GM23338 (cell line): ENCODE data around the gene SGCD. TPM values are rescaled to one million over a fixed set of nuclear protein-coding genes. Genes with fewer than 3 reads are reported as not detected.

Source experiments
- ATAC-seq: fragments of 200-7000 bp; cut with Tn5 transposase; 3 replicates; pipeline ENCODE4 v1.9.1; 2020
- DNase-seq: peaks from one replicate; pipeline ENCODE4 v3.0.0-alpha.2; 2015; ENCODE audit warnings: low spot score
- H2AFZ ChIP-seq: fragments of 200-600 bp; sonication (generic); 2 replicates; pipeline ENCODE4 v1.8.0; 2016; ENCODE audit warnings: antibody characterized with exemption, mild to moderate bottlenecking, moderate library complexity
- H3F3A ChIP-seq: fragments of 200-600 bp; sonication (generic); replicated peaks from 2 replicates; pipeline ENCODE4 v1.8.0; 2017; ENCODE audit warnings: antibody characterized with exemption, mixed run types, low read depth
- H3K27ac ChIP-seq: fragments of 200-600 bp; sonication (generic); 2 replicates; pipeline ENCODE4 v1.6.1; 2016; ENCODE audit warnings: low read depth
- H3K27me3 ChIP-seq: fragments of 200-600 bp; sonication (generic); 2 replicates; pipeline ENCODE4 v1.8.0; 2016; ENCODE audit warnings: mild to moderate bottlenecking, mixed run types, moderate library complexity; ENCODE audit not compliant: insufficient read depth
- H3K36me3 ChIP-seq: fragments of 200-600 bp; sonication (generic); 2 replicates; pipeline ENCODE4 v1.8.0; 2016; ENCODE audit warnings: mild to moderate bottlenecking; ENCODE audit not compliant: insufficient read depth
- H3K4me1 ChIP-seq: fragments of 200-600 bp; sonication (generic); 2 replicates; pipeline ENCODE4 v1.8.0; 2016; ENCODE audit warnings: mild to moderate bottlenecking, moderate library complexity; ENCODE audit not compliant: insufficient read depth
- H3K4me2 ChIP-seq: fragments of 200-600 bp; sonication (generic); 2 replicates; pipeline ENCODE4 v1.7.1; 2017; ENCODE audit warnings: mixed run types
- H3K4me3 ChIP-seq: fragments of 200-600 bp; sonication (generic); 2 replicates; pipeline ENCODE4 v1.6.1; 2016; ENCODE audit warnings: mixed run types
- H3K79me2 ChIP-seq: fragments of 200-600 bp; sonication (generic); replicated peaks from 2 replicates; pipeline ENCODE4 v1.8.0; 2017; ENCODE audit warnings: mild to moderate bottlenecking; ENCODE audit not compliant: insufficient read depth
- H3K9me2 ChIP-seq: fragments of 200-600 bp; sonication (generic); 2 replicates; pipeline ENCODE4 v1.8.0; 2017; ENCODE audit not compliant: insufficient read depth
- H4K20me1 ChIP-seq: fragments of 200-600 bp; sonication (generic); replicated peaks from 2 replicates; pipeline ENCODE4 v1.8.0; 2017; ENCODE audit warnings: mild to moderate bottlenecking; ENCODE audit not compliant: insufficient read depth
- H3K27ac Mint-ChIP-seq: 2 replicates; pipeline ENCODE4 v1.8.0; 2020; ENCODE audit warnings: inconsistent platforms, mild to moderate bottlenecking, moderate library complexity, mixed read lengths
- H3K27me3 Mint-ChIP-seq: 3 replicates; pipeline ENCODE4 v1.8.0; 2022; ENCODE audit warnings: low read depth, mild to moderate bottlenecking, moderate library complexity, mixed read lengths, inconsistent platforms; ENCODE audit not compliant: insufficient read depth, poor library complexity
- H3K36me3 Mint-ChIP-seq: 3 replicates; pipeline ENCODE4 v1.8.0; 2021; ENCODE audit warnings: low read depth, mild to moderate bottlenecking, inconsistent platforms, moderate library complexity, mixed read lengths
- H3K4me1 Mint-ChIP-seq: 3 replicates; pipeline ENCODE4 v1.8.0; 2020; ENCODE audit warnings: mild to moderate bottlenecking, inconsistent platforms, mixed read lengths
- H3K4me3 Mint-ChIP-seq: 3 replicates; pipeline ENCODE4 v1.8.0; 2021; ENCODE audit warnings: moderate library complexity, mild to moderate bottlenecking, inconsistent platforms, mixed read lengths
- H3K9me3 Mint-ChIP-seq: 3 replicates; pipeline ENCODE4 v1.8.0; 2020; ENCODE audit warnings: moderate library complexity, mild to moderate bottlenecking, inconsistent platforms, mixed read lengths
- CREB1 ChIP-seq: fragments of 250-450 bp; sonication (Bioruptor Pico); IDR thresholded peaks from 2 replicates; pipeline ENCODE4 v1.5.0; 2020; ENCODE audit warnings: low read depth, mild to moderate bottlenecking, moderate library complexity
- CTCF ChIP-seq, 2 experiments: fragments of 200-600 bp in 1 of 2; sonication (generic) in 1 of 2; conservative IDR thresholded peaks; 2 replicates each; pipeline versions ENCODE4 v1.5.1 to v1.6.1; 2016 to 2017; ENCODE audit warnings: antibody characterized with exemption in 2 of 2, low read depth in 2 of 2, mild to moderate bottlenecking in 2 of 2, moderate library complexity in 1 of 2
- EZH2 ChIP-seq: fragments of 200-600 bp; sonication (generic); IDR thresholded peaks from one replicate; pipeline ENCODE4 v1.8.0; 2017; ENCODE audit warnings: antibody characterized with exemption, mild to moderate bottlenecking, low read depth; ENCODE audit not compliant: unreplicated experiment
- JUNB ChIP-seq: IDR thresholded peaks from one replicate; pipeline ENCODE4 v1.6.1; 2016; ENCODE audit warnings: antibody characterized with exemption; ENCODE audit not compliant: unreplicated experiment
- NANOG ChIP-seq: IDR thresholded peaks from 2 replicates; pipeline ENCODE4 v1.6.1; 2016; ENCODE audit warnings: antibody characterized with exemption, borderline replicate concordance
- POLR2AphosphoS5 ChIP-seq: IDR thresholded peaks from 2 replicates; pipeline ENCODE4 v1.6.1; 2016; ENCODE audit warnings: antibody characterized with exemption, low read depth
- REST ChIP-seq: IDR thresholded peaks from one replicate; pipeline ENCODE4 v1.6.1; 2018; ENCODE audit warnings: antibody characterized with exemption; ENCODE audit not compliant: unreplicated experiment
- ZNF114 ChIP-seq: fragments of 250-450 bp; sonication (Bioruptor Pico); IDR thresholded peaks from 2 replicates; pipeline ENCODE4 v1.5.0; 2020; ENCODE audit warnings: mild to moderate bottlenecking, moderate library complexity
- ZNF331 ChIP-seq: fragments of 250-450 bp; sonication (Bioruptor Pico); IDR thresholded peaks from 2 replicates; pipeline ENCODE4 v1.5.0; 2020; ENCODE audit warnings: low read depth, mild to moderate bottlenecking, moderate library complexity
- ZNF462 ChIP-seq: fragments of 250-450 bp; sonication (Bioruptor Pico); IDR thresholded peaks from 2 replicates; pipeline ENCODE4 v1.5.0; 2020; ENCODE audit warnings: mild to moderate bottlenecking, moderate library complexity
- polyA plus RNA-seq: library from polyadenylated mRNA; unstranded; fragments of >200 nt; fragmentation: Nextera tagmentation; extraction: Ambion mirVana; gene quantifications from 2 replicates; pipeline ENCODE4 v1.2.1, GENCODE V29; 2016
- total RNA-seq: library from RNA; depleted of rRNA; stranded (reverse); fragments of >200 nt; shearing (Covaris generic); gene quantifications from 2 replicates; pipeline ENCODE4 v1.2.3, GENCODE V29; 2014

SGCD gene
- total and polyA plus RNA-seq, 2 experiments from 2014 or later, result 0.03 to 0.05 TPM

- no peaks in the 10 kb centered on the region for H3K36me3 ChIP-seq
- H3K79me2 ChIP-seq, result no peaks in the 10 kb centered on the region
- Mint-ChIP-seq H3K27ac (peak overlapping the region; percentile 83; the same call in 1 of the 2 replicates), H3K27me3 (no peaks in the 10 kb centered on the region), H3K4me1 (peaks cover 18% of the 10 kb centered on the region), H3K36me3 (no peaks in the 10 kb centered on the region), H3K4me3 (no peak overlapping the region), H3K9me3 (no peaks in the 10 kb centered on the region)
- no peak for ATAC-seq
- H3K4me2 ChIP-seq, result peak overlapping the region; percentile 49; the same call in 1 of the 2 replicates
- DNase-seq, result no peak
- peaks cover 20% of the 10 kb centered on the region for H3K4me1 ChIP-seq
- no peak overlapping the region for H3K4me3 ChIP-seq
- H3K9me2 ChIP-seq, result peaks cover 10% of the 10 kb centered on the region; the same call in 1 of the 2 replicates
- H3K27ac ChIP-seq, result no peak overlapping the region
- H2AFZ ChIP-seq, result peak overlapping the region; percentile 84
- TF ChIP-seq ZNF331, result no peak
- TF ChIP-seq ZNF462 (CRISPR knock-in tag), result no peak
- no peak for TF ChIP-seq CREB1 (CRISPR knock-in tag)
- TF ChIP-seq CTCF (conservative IDR thresholded peaks at IDR 0.05; ENCODE audit: low read depth in 2 of 2), result no peak
- TF ChIP-seq NANOG, result no peak
- no peak for TF ChIP-seq ZNF114 (CRISPR knock-in tag)
- TF ChIP-seq REST, result no peak
- no peak for TF ChIP-seq EZH2
- no peak for TF ChIP-seq POLR2AphosphoS5
- no peak for TF ChIP-seq JUNB
- no peaks in the 10 kb centered on the region for H4K20me1 ChIP-seq
- H3F3A ChIP-seq, result no peaks in the 10 kb centered on the region
- H3K27me3 ChIP-seq, result no peaks in the 10 kb centered on the region
Observed at GRCh38 chr5:156764176-156764971, 437.4 kb downstream of the SGCD start.
